Activated T-cell treated with anti-CD3 and anti-CD28 coated beads for 1 hour (primary cell): Measurements from ENCODE around the gene GALE.
A peak's percentile ranks its signal among the peaks of the same experiment; 100 is the strongest.
"Not testable (repeated sequence)": the region's sequence is repeated elsewhere in the genome, so short reads cannot be mapped to it uniquely, and the experiment has no call there.

Experiments used
- DNase-seq: peaks from one replicate; pipeline ENCODE4 v3.0.0-alpha.2; 2020; ENCODE audit warnings: low read depth

The GALE gene

DNA sequence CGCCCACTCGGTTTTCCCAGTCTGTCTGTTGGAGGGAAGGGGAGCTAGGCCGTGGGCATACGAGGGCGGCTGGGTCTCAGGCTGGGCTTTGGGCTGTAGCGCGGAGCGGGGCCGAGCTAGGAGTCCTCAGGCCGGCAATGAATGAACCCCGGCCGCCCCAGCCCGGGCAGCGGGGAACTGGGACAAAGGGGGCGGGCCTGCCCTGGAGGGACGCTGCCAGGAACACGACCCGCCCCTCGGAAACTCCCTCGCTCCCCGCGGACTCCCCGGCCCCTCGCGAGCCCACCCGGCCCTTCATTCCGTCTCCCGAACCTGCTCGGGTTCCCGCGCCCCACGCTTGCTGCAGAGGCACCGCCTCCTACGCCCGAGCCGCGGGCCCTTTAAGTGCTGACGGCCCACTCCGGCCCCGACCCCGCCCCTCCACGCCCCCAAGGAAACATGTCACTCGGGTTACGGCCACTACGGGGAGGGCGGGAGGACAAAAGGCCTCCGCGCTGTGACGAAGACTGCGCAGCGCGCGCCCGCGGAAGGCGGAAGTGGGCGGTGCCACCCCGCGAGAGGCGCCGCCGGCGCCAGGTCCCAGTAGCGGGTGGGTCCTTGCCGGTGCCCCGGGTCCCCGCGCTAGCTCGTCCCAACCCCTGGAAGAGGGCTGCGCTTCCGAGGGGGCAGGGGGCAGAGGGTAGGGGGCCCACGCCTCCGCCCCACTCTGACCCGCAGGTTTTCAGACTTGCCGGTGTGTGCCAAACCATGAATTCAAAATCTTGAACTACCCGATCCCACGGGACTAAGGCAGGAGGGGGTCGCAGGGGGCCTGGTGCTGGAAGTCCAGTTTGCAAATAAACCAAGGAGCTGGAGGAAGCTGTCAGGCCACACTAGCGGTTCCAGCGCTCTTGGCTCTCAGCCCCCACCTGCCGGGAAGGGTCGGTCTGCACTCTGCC lies at the start of gene GALE:
TSS of gene GALE (minus strand) at position 355 of the 938 bp plus-strand sequence. CDS start 1,747 bp downstream, outside the sequence.
- peak; percentile 98 for DNase-seq

DNA sequence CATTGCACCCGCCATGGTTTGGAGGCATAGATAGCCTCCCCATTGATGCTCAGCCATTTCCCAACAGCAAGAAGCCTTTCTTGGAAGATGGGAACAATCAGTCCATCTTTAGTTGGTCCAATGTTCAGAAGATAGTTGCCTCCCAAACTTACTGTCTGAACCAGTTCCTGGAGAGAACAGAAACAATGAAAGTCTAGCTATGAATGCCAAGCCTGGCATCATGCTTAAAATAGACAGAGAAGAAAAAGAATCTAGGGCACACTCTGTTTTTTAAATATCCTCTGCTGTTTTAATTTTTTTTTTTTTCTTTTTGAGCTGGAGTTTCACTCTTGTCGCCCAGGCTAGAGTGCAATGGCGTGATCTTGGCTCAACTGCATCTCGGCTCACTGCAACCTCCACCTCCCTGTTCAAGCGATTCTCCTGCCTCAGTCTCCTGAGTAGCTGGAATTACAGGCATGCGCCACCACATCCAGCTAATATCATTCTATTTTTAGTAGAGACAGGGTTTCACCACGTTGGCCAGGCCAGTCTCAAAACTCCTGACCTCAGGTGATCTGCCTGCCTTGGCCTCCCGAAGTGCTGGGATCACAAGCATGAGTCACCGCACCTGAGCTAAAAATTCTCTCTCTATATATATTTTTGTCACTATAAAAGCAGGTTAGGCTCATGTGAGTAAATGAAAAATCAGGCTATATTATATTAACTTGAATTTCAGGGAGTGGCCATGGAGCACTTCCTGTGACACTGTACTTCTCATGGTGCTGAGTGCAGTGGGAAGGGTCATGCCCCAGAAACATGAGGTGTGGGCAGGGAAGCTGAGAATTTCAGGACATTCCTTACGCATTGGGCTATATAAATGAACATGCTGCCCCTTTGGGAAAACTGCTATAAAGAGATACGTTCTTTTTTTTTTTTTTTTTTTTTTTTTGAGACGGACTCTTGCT lies 48.4 kb upstream of the GALE start:
- DNase-seq: no peak

DNA sequence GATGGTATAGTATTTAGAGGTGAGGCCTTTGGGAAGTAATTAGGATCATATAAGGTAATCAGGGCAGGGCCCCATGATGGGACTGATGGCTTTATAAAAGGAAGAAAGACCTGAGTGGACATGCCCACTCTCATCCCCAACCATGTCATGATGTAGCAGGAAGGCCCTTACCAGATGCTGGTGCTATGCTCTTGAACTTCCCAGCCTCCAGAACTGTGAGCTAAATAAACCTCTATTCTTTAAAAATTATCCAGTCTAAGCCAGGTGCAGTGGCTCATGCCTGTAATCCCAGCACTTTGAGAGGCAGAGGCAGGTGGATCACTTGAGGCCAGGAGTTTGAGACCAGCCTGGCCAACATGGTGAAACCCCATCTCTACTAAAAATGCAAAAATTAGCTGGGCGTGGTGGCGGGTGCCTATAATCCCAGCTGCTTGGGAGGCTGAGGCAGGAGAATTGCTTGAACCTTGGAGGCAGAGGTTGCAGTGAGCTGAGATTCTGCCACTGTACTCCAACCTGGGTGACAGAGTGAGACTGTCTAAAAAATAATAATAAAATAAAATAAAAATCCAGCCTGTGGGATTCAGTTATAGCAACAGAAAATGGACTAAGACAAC lies 47.0 kb upstream of the GALE start:
- not testable (repeated sequence) for DNase-seq

DNA sequence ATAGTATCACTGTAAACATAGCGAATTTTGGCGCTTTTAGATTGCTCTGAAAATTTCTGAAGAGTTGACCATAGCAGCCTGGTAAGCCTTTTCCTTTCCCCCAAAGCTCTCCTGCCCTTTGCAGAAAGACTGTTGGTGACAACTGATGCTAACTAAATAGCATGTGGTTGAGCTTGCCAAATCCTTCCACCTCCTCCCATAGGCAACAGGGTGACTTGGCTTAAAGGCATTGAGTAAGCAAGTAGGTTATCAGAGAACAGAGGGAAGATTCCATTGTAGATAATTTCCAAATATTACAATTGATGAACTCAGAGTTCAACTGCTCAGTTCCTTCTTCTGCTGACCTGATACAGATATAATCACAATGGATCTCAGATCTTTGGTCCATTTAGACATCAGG lies 44.6 kb upstream of the GALE start:
- DNase-seq: no peak

DNA sequence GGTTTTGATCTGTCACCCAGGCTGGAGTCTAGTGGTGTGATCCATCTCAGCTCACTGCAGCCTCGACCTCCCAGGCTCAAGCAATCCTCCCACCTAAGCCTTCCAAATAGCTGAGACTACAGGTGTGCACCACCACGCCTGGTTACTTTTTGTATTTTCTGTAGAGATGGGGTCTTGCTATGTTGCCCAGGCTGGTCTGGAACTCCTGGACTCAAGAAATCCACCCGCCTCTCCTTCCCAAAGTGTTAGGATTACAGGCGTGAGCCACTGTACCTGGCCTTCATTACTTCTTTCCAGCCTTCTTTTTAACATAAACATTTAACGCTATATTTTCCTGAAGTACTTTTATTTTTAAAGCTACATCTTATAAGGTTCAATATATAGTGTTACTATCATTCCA lies 43.1 kb upstream of the GALE start:
- DNase-seq: no peak

DNA sequence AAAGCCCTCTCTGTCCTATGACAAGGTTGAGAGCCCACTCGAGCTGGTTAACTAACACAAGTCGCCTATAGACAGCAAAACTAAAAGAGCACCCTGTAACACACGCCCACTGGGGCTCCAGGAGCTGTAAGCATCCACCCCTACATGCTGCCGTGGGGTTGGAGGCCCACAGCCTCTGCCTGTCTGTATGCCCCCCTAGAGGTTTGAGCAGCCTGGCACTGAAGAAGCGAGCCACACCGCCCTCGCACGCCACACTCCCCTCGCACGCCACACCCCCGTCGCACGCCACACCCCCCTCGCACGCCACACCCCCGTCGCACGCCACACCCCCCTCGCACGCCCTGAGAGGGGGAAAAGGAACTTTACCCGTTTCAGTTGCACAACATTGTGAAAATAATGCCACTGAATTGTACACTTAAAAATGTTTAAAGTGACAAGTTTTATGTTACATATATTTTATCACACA lies 37.9 kb upstream of the GALE start:
- DNase-seq: peak; percentile 74

DNA sequence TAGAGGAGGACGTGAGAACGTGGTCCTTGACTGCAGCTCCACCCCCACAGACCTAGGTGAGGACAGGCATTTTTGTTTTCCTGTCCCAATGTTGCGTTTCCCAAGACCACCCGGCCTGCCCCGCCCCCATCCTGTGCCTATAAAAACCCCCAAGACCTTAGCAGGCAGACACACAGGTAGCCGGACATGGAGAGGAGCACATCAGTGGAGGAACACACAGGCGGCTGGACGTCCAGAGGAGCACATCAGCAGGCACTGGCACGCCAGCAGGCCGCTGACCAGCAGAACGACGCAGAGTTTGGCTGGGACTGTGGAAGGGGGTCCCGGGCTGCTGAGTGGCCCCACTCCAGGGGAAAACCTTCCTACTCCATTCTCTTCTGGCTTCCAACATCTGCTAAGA lies 37.4 kb upstream of the GALE start:
- DNase-seq: no peak

DNA sequence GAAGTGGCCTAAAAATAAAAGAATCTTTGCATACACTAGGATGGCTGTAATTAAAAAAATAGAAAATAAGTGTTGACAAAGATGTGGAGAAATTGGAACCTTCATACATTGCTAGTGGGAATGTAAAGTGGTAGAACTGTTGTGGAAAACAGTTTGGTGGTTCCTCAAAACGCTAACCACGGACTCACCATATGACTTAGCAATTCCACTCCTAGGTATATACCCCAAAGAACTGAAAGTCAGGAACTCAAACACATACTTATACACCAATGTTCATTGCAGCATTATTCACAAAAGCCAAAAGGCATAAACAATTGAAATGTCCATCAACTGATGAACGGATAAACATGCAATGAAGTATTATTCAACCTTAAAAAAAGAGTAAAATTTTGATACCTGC lies 35.5 kb upstream of the GALE start:
- DNase-seq: no peak

DNA sequence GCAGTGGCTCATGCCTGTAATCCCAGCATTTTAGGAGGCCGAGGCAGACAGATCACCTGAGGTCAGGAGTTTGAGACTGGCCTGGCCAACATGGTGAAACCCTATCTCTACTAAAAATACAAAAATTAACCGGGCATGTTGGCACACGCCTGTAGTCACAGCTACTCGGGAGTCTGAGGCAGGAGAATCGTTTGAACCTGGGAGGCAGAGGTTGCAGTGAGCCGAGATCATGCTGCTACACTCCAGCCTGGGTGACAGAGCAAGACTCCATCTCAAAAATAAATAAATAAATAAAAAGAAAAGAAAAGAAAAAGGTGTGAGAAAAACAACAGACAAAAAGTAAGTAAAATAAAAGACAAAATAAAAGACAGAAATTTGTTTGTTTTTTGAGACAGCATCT lies 33.6 kb upstream of the GALE start:
- DNase-seq: not testable (repeated sequence)

DNA sequence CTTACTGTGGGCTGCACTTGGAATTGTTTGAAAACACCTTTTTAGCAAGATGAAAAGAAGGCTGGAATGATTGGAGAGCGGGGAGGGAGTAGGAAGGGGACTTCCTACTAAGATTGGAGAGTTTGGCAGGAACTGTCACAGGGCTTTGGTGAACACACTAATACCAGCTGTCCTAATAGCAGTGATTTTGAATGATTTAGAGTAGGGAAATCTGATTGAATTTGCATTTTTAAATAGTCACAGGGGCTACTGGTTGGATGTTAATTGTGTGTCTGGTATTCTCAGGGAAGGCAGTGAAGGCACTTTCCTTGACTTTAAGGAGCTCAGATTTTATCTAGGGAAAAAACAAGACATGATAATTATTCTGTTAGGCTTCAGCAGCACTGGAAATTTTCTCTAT lies 27.2 kb upstream of the GALE start:
- DNase-seq: no peak

DNA sequence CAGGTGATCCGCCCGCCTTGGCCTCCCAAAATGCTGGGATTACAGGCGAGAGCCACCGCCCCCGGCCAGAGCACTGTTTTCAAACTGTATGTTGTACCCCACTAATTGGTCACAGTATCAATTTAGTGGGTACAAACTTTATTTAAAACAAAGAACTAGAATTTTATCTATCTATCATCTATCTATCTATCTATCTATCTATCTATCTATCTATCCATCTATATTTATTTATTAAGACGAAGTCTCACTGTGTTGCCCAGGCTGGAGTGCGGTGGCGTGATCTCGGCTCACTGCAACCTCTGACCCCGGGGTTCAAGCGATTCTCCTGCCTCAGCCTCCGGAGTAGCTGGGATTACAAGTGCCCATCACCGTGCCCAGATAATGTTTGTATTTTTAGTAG lies 26.0 kb upstream of the GALE start:
- DNase-seq: not testable (repeated sequence)

DNA sequence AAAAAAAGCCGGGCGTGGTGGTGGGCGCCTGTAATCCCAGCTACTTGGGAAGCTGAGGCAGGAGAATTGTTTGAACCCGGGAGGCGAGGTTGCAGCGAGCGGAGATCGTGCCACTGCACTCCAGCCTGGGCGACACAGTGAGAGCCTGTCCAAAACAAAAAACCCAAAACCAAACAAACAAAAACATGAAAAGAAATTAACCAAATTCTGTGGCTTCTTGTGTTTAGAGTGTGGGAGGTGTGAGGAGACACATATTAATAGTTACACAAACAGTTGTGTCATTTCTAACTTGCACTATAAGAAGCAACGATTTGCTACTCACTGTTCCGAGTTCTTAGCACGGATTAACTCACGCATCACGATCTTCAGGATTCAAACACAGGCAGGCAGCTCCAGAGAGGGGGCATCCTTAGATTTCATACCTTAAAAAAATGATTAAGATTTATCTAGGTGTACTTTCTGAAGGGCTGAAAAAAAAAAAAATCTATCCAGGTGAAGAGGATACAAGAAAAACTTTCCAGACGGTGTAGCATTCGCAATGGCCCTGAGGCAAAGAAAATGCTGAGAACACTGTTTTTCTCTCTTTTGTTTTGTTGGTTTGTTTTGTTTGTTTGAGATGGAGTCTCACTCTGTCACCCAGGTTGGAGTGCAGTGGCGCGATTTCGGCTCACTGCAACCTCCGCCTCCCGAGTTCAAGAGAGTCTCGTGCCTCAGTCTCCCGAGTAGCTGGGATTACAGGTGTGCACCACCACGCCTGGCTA lies 25.4 kb upstream of the GALE start:
- no peak for DNase-seq

DNA sequence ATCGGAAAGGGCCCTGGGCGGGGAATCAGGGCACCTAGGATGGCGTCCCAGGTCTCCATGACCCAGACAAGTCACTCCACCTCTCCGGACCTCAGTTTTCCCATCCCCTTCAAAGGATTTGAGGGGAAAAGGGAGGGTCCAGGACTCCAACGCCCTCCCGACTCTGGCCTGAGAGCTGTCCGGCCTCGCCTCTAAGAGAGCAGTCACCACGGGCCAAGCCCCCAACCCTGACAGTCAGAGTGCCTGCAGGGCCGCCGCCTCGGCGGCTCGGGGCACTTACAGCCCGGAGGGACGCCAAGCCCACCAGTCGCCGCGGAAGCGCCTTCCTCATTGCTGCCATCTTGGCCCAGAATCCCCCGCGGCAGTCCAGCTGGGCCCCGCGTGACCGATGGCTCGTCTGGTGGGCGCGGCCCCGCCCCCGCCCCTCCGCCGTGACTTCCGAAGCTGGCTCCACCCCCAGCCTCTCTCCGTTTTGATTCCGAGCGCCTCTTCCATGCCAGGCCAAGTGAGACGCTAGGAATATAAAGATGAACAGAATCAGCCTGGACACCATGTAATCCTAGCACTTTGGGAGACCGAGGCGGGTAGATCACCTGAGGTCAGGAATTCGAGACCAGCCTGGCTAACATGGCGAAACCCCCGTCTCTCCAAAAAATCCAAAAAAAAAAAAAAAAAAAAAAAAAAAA lies 24.7 kb upstream of the GALE start, which contains the start of gene HMGCL:
TSS of gene HMGCL (minus strand) at position 354 of the 686 bp plus-strand sequence. CDS start at position 340, 14 bp downstream.
- DNase-seq: peak; percentile 84

DNA sequence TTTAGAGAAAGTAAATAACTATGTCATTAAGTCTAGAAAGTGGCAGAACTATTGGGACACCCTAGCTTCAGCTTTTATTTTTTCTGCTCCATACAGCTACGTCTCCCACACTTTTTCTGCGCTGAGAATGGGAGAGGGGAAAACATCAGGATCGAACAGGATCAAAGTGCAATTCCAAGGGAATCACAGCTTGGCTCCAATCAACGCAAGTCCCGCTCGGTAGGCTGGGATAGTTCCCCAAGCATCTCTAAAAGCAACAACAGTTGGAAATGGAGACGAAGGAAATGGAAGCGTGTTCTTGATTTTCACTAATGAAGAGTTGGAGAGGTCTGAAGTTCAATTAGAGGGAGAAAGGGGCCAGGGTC lies 24.1 kb upstream of the GALE start:
- DNase-seq: no peak

DNA sequence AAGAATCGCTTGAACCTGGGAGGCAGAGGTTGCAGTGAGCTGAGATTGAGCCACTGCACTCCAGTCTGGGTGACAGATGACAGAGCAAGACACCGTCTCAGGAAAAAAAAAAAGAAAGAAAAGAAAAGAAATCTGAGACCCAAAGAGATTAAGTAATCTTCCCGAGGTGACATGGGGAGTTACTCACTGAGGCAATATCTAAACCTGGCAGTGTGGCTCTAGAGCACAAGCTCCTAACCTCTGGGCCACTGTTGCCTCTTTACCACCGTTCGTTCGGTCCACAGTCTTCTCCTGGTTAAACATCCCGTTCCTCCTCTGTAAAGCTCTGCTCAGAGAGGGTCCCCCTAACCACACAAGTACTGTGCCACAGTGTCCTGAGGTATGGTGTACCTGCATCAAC lies 23.2 kb upstream of the GALE start:
- DNase-seq: no peak

DNA sequence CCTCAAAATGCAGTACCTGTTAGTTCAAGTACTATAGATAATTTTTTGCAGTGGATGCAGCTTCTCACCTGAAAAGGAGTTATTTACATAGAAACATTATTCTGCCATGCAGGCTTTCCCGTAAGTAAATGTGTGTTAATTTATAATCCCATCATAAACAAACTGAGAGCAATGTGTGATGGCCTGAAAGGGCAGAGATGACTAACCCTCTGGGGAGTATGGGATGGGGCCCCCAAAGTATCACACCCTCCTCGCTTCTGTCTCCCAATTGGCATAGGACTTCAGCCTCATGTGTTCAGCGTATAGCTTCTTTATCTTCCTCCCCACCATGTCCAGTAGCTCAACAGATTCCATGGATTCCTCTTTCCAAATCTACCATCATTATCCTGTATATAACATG lies 17.1 kb upstream of the GALE start:
- DNase-seq: no peak

DNA sequence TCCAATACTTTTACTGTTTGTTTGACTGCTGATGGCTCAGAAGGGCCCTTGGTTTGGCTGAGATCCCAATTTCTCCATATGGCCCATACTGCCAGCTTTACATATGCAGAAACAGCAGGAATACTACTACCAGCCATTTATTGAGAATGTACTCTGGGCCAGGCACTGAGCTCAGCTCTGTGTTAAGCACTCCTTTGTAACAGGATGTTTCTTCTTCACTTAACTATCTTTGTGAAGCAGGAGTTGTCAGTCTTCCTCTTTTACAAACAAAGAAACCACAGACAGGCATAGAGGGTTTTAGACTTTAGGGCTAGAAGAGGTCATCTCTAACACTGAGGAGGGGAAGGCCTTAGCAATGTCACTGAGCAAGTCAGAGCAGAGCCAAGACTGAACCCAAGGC lies 16.4 kb upstream of the GALE start:
- no peak for DNase-seq

DNA sequence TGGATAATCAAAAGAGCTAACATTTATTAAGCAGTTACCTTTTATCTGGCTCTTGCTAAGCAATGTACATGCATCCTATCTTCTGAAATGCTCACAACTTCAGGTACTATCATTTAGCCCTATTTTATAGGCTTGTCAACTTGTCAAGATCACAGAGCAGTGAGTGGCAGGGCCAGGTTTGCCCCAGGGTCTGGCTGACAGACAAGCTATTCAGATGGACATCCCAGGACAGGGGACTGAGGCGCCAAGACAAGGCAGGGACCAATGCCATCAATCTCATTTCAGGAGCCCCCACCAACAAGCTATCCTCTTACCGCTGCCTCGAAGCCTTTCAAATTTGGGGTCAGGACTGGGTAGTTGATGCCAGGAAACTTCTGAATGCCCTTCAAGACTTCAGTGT lies 15.8 kb upstream of the GALE start:
- no peak for DNase-seq

DNA sequence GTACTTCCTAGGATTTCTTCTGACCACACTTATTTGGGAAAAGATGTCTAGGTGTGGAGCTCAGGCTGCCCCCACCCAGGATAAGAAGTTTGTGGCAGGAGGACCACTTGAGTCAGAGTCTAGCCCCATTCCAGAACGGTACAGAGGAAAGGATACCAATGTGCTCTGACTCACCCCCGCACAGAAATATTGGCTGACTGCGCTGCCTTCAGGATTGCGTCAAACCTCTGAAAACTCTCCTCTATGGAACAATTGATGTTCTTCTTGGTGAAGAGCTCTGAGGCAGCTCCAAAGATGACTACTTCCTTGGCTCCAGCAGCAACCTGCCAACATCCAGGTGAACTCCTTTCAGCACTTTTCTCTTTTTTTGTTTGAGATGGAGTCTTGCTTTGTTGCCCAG lies 13.5 kb upstream of the GALE start:
- no peak for DNase-seq

DNA sequence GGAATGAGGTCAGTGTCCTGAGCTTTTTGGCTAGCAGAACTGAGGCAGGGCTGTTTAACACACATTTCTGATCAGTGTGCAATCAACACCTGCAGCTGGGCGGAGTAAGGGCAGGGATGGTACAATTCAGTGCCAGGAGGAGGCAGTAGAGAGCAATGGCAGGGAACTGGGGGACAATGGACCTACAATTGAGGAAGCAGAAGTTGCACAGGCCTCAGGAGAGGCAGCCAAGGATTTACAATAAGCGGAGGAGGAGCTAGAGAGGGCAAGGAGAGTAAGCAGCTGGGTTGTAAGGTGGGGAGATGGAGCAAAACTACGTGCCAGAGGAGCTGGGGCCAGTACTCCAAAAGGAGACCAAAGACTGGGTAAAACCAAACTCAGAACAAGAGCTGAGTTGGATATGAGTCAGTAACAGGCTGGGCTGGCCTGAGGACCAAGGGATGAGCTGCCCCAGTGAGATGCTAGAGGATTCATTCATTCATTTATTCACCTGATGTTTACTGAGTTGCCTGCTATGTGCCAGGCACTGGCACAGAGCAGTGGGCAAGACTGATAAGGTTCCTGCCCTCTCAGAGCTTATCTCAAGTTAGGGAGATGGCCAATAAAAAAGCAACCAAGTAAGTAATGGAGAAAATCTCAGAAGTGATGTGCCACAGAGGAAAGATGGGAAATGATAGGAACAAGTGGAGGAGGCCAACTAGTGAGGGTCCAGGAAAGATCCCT lies 10.4 kb upstream of the GALE start:
- DNase-seq: no peak
